ENCODE results near the gene AHNAK.

- no peak for TF ChIP-seq CTCF (IDR thresholded peaks at IDR 0.05; ENCODE audit: low read length)
- TF ChIP-seq EZH2 (IDR thresholded peaks at IDR 0.05; ENCODE audit: borderline replicate concordance, low read length), result no peak
Measured at GRCh38 chr11:62532096-62532495, 14.5 kb downstream of the AHNAK start.
